ENCODE data around the gene LRRC34.
A peak's percentile ranks its signal among the peaks of the same experiment; 100 is the strongest.

The LRRC34 gene

GRCh38 chr3:169769287-169770181 lies 43.2 kb downstream of the LRRC34 start, which contains the start of gene ACTRT3:
Gene ACTRT3 (minus strand): TSS chr3:169769561. CDS start chr3:169769520, 41 bp downstream.
- DNase-seq (ENCODE audit: low read depth, low spot score), result no peak

- peak; percentile 84 for DNase-seq (ENCODE audit: low read depth, low spot score)
Measured at GRCh38 chr3:169764882-169765612, 47.7 kb downstream of the LRRC34 start, which contains the start of gene TERC. Gene TERC (minus strand): TSS chr3:169765060.

GRCh38 chr3:169764312-169764881 lies 48.3 kb downstream of the LRRC34 start:
- DNase-seq (ENCODE audit: low read depth, low spot score), result no peak

- no peak for DNase-seq (ENCODE audit: low read depth, low spot score)
Measured at GRCh38 chr3:169760479-169760878, 52.2 kb downstream of the LRRC34 start.

GRCh38 chr3:169759256-169759655 lies 53.4 kb downstream of the LRRC34 start:
- no peak for DNase-seq (ENCODE audit: low read depth, low spot score)

- DNase-seq (ENCODE audit: low read depth, low spot score), result no peak
Measured at GRCh38 chr3:169758359-169758994, 54.2 kb downstream of the LRRC34 start.

GRCh38 chr3:169755488-169755887 lies 57.2 kb downstream of the LRRC34 start:
- no peak for DNase-seq (ENCODE audit: low read depth, low spot score)

GRCh38 chr3:169754711-169755110 lies 58.0 kb downstream of the LRRC34 start:
- DNase-seq (ENCODE audit: low read depth, low spot score), result no peak

- DNase-seq (ENCODE audit: low read depth, low spot score), result no peak
Measured at GRCh38 chr3:169751875-169752274, 60.8 kb downstream of the LRRC34 start.

- no peak for DNase-seq (ENCODE audit: low read depth, low spot score)
Measured at GRCh38 chr3:169750665-169751064, 62.0 kb downstream of the LRRC34 start.

GRCh38 chr3:169748670-169749069 lies 64.0 kb downstream of the LRRC34 start:
- DNase-seq (ENCODE audit: low read depth, low spot score), result no peak

GRCh38 chr3:169746924-169747323 lies 65.8 kb downstream of the LRRC34 start:
- DNase-seq (ENCODE audit: low read depth, low spot score), result no peak

- DNase-seq (ENCODE audit: low read depth, low spot score), result no peak
Measured at GRCh38 chr3:169744366-169745054, 68.2 kb downstream of the LRRC34 start.

Measured in activated CD4-positive, CD25-positive, alpha-beta regulatory T cell treated with anti-CD3 and anti-CD28 coated beads, Interleukin-2, amount 50 U/mL, for 16 hours (primary cell).